Osteocyte (in vitro differentiated cells): ENCODE measurements around the gene AHR. TPM values are rescaled to one million over a fixed set of nuclear protein-coding genes. Genes with fewer than 3 reads are reported as not detected.

Source experiments
- DNase-seq: peaks from one replicate; pipeline ENCODE4 v3.0.0; 2021; ENCODE audit warnings: mixed read lengths; ENCODE audit not compliant: unreplicated experiment; ENCODE audit errors: extremely low spot score
- H3K27ac Mint-ChIP-seq: one replicate; pipeline ENCODE4 v1.8.0; 2021; ENCODE audit warnings: mild to moderate bottlenecking, mixed read lengths; ENCODE audit not compliant: unreplicated experiment
- H3K27me3 Mint-ChIP-seq: one replicate; pipeline ENCODE4 v1.8.0; 2021; ENCODE audit warnings: mixed read lengths; ENCODE audit not compliant: unreplicated experiment
- H3K36me3 Mint-ChIP-seq: one replicate; pipeline ENCODE4 v1.8.0; 2021; ENCODE audit warnings: mixed read lengths; ENCODE audit not compliant: unreplicated experiment
- H3K4me1 Mint-ChIP-seq: one replicate; pipeline ENCODE4 v1.8.0; 2021; ENCODE audit warnings: mixed read lengths; ENCODE audit not compliant: unreplicated experiment
- H3K4me3 Mint-ChIP-seq: one replicate; pipeline ENCODE4 v1.8.0; 2021; ENCODE audit warnings: mild to moderate bottlenecking, moderate library complexity, mixed read lengths; ENCODE audit not compliant: unreplicated experiment
- H3K9me3 Mint-ChIP-seq: one replicate; pipeline ENCODE4 v1.8.0; 2021; ENCODE audit warnings: mixed read lengths; ENCODE audit not compliant: unreplicated experiment
- total RNA-seq: library from RNA; stranded (reverse); gene quantifications from 2 replicates; pipeline ENCODE4 v1.2.1, GENCODE V29; 2021
- TF ChIP-seq, protein P1 (sequence below): fragments of 200-600 bp; sonication (generic); IDR thresholded peaks from 2 replicates; pipeline ENCODE4 v1.5.0; 2021; ENCODE audit warnings: antibody characterized with exemption, mild to moderate bottlenecking, moderate library complexity

The AHR gene
- total RNA-seq, 1 donor from 2014 or later: 270 TPM

DNA sequence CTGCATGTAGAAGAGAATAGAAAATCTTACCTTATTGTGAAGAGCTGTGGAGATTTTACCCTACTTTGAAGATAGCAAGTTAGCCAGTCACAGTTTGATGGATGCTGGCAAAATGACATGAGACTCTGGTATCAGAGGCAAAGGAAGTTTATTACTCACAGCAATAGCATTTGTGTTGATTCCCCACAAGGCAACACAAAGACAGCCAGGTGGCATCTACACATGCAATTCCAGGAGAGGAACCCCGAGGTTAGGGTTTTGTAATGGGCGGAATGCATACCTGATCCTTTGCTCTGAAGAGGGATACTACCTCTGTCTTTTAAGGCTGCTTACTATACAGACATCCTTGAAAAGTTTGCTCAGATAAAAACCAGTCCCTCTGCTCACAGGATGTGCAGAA is 59.5 kb downstream of the AHR start:
- no peak overlapping the region for H3K27ac Mint-ChIP-seq
- DNase-seq: no peak
- peaks cover 27% of the 10 kb centered on the region for H3K4me1 Mint-ChIP-seq
- peaks cover 16% of the 10 kb centered on the region for H3K9me3 Mint-ChIP-seq
- peaks cover 45% of the 10 kb centered on the region for H3K36me3 Mint-ChIP-seq
- TF ChIP-seq, protein P1, sequence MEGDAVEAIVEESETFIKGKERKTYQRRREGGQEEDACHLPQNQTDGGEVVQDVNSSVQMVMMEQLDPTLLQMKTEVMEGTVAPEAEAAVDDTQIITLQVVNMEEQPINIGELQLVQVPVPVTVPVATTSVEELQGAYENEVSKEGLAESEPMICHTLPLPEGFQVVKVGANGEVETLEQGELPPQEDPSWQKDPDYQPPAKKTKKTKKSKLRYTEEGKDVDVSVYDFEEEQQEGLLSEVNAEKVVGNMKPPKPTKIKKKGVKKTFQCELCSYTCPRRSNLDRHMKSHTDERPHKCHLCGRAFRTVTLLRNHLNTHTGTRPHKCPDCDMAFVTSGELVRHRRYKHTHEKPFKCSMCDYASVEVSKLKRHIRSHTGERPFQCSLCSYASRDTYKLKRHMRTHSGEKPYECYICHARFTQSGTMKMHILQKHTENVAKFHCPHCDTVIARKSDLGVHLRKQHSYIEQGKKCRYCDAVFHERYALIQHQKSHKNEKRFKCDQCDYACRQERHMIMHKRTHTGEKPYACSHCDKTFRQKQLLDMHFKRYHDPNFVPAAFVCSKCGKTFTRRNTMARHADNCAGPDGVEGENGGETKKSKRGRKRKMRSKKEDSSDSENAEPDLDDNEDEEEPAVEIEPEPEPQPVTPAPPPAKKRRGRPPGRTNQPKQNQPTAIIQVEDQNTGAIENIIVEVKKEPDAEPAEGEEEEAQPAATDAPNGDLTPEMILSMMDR: no peak
- no peaks in the 10 kb centered on the region for H3K27me3 Mint-ChIP-seq
- no peak overlapping the region for H3K4me3 Mint-ChIP-seq

DNA sequence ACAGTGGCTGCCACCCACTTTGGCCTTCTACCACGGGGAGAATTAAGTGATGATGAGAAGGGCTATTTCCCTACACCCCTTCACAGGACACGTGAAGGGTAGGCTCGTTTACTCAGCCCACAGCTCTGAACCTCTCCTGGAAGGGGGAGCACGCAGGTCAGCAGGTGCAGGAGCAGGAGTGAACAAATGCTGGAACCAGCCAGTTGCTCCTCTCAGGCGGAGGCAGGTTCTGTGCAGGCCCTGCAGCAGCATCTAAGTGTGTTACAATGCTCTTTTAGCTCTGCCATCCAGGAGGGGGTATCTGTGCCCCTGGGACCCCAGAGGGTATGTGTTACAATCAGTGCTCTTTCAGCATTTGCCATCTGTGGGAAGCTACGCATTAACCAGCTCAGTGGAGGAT is 61.2 kb downstream of the AHR start:
- Mint-ChIP-seq H3K36me3 (peaks cover 36% of the 10 kb centered on the region), H3K27me3 (no peaks in the 10 kb centered on the region), H3K4me1 (peaks cover 27% of the 10 kb centered on the region), H3K27ac (peak overlapping the region; percentile 57), H3K4me3 (no peak overlapping the region), H3K9me3 (peaks cover 17% of the 10 kb centered on the region)
- TF ChIP-seq, protein P1: no peak
- DNase-seq: no peak

DNA sequence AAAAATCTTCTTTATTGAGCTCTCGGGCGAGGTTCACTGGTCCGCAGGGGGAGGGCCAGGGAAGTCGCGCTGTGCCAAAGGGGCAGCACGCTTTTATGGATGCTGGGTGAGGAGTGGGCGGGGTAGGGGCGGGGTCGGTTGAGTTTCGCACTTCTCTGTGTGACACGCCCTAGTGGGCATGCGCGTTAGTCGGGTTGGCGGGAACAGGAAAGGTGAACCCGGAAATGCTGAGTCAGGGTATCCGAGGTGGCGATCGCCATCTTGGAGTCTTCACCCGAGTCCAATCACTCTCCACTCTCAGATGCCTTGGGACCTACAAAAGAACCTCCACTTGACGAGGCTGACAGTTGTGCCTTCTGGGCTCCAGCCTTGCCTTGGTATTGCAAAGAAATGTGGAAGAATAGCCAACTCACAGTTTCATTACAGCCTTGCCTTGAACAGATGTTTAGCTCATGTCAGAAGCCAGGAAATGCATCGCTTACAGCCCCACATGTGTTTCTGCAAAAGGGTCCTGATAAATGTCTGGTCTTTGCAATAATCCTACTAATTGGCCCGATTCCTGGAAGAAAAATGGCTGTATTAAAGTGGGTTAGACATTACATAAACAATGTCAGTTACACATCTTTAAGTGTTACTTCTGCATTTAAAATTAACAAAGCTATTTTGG is 64.1 kb downstream of the AHR start:
- Mint-ChIP-seq H3K9me3 (peaks cover 17% of the 10 kb centered on the region), H3K4me1 (peaks cover 39% of the 10 kb centered on the region), H3K27ac (no peak overlapping the region), H3K4me3 (no peak overlapping the region), H3K36me3 (peaks cover 17% of the 10 kb centered on the region), H3K27me3 (no peaks in the 10 kb centered on the region)
- TF ChIP-seq, protein P1: no peak
- DNase-seq: no peak

DNA sequence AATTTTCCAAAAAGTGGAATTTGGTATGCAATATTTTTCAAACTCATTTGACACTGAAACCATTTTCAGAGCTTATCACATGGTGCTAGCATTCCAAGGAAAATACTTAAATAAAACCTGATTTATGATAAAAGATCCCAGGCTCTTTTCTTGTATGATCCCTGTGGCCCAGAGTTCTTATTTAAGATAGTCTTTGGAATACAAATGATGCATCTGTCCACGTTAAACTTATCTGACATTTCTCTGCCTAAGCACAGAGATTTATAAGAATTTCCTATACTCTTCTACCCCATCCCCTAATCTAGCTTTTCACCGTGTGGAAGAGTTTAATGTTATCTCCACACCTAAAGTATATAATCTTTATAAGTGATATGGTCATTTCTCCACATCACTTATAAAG is 66.2 kb downstream of the AHR start:
- Mint-ChIP-seq H3K27me3 (no peaks in the 10 kb centered on the region), H3K36me3 (peaks cover 11% of the 10 kb centered on the region), H3K4me3 (no peak overlapping the region), H3K27ac (no peak overlapping the region), H3K9me3 (peaks cover 17% of the 10 kb centered on the region), H3K4me1 (peaks cover 52% of the 10 kb centered on the region)
- TF ChIP-seq, protein P1: no peak
- no peak for DNase-seq

DNA sequence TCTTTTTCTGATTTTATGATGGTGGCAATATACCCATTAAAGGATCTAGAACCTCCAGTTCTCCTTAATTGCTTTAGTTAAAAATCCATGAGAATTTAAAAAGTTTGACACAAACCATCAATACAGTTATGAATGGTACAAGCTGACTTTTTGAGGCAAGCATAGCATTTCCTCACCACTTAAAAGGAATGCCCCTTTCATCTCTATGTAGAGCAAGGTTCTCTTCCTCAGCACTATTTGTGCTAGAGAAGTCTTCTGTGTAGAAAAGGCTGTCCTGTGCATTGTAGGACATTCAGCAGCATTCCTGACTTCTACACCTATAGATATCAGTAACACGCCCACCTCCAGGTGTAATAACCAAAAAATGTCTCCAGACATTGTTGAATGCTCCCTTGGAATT is 67.3 kb downstream of the AHR start:
- Mint-ChIP-seq H3K27me3 (no peaks in the 10 kb centered on the region), H3K4me3 (no peak overlapping the region), H3K4me1 (peaks cover 56% of the 10 kb centered on the region), H3K36me3 (peaks cover 8% of the 10 kb centered on the region), H3K9me3 (peaks cover 17% of the 10 kb centered on the region), H3K27ac (no peak overlapping the region)
- TF ChIP-seq, protein P1: no peak
- DNase-seq: no peak
